Measurements from ENCODE around the gene CLGN. TPM values are rescaled to one million over a fixed set of nuclear protein-coding genes. Genes with fewer than 3 reads are reported as not detected.

Gene CLGN
- total RNA-seq, 1 experiment from 2014 or later: 2.9 TPM

GRCh38 chr4:140466146-140466545, 38.7 kb upstream of the CLGN start:
- Histone ChIP-seq H3T11ph (ENCODE audit: low read length) (no peak overlapping the region), H2AK5ac (ENCODE audit: insufficient read length, low read length) (no peak overlapping the region), H3K27me3 (ENCODE audit: insufficient read depth, low read length) (no peaks in the 10 kb centered on the region), H2BK15ac (ENCODE audit: low read depth, low read length) (no peak overlapping the region), H3K4me1 (ENCODE audit: insufficient read depth, low read length) (no peaks in the 10 kb centered on the region), H3K18ac (ENCODE audit: insufficient read length, low read depth, low read length) (no peak overlapping the region), H3K79me2 (ENCODE audit: insufficient read depth, low read length) (no peaks in the 10 kb centered on the region), H2BK20ac (ENCODE audit: low read depth, low read length, poor library complexity, severe bottlenecking) (no peak overlapping the region), H3K9me3 (ENCODE audit: control insufficient read depth, low read depth, low read length) (no peaks in the 10 kb centered on the region), H3K56ac (ENCODE audit: insufficient read length, low read depth, low read length) (no peak overlapping the region), H3K79me1 (ENCODE audit: insufficient read depth, low read depth, low read length, poor library complexity, severe bottlenecking) (no peaks in the 10 kb centered on the region), H3K9ac (ENCODE audit: extremely low read depth, insufficient read length, low read length) (no peak overlapping the region), H3K23ac (ENCODE audit: insufficient read length, low read depth, low read length) (no peak overlapping the region), H3K4me2 (ENCODE audit: insufficient read depth, insufficient read length, low read length) (no peak overlapping the region), H3K23me2 (ENCODE audit: insufficient read length, low read depth, low read length, poor library complexity, severe bottlenecking) (no peaks in the 10 kb centered on the region), H2BK5ac (ENCODE audit: insufficient read length, low read length) (no peak overlapping the region), H4K91ac (ENCODE audit: insufficient read length, low read depth, low read length) (no peak overlapping the region), H3K4ac (ENCODE audit: low read depth, low read length) (no peak overlapping the region), H2BK120ac (ENCODE audit: low read depth, low read length, poor library complexity, severe bottlenecking) (no peak overlapping the region), H3K27ac (ENCODE audit: insufficient read length, low read depth, low read length) (no peak overlapping the region), H2AFZ (ENCODE audit: low read length) (no peak overlapping the region), H3K14ac (ENCODE audit: insufficient read depth, low read length) (no peak overlapping the region), H2BK12ac (ENCODE audit: insufficient read length, low read depth, low read length) (no peak overlapping the region), H4K20me1 (ENCODE audit: control insufficient read depth, insufficient read depth, insufficient read length) (no peaks in the 10 kb centered on the region), H4K8ac (replicated peaks; ENCODE audit: insufficient read length, low read depth, low read length) (no peak overlapping the region), H4K5ac (ENCODE audit: insufficient read length, low read depth, low read length) (no peak overlapping the region)
- Mint-ChIP-seq H3K27me3 (ENCODE audit: low read depth) (peaks cover 2% of the 10 kb centered on the region), H3K4me1 (peaks cover 0 to 6% of the 10 kb centered on the region in 2 experiments; a peak in 2 of 4 replicates), H3K9me3 (no peaks in the 10 kb centered on the region), H3K27ac (no peak overlapping the region), H3K36me3 (ENCODE audit: insufficient read depth in 1 of 3, low read depth in 3 of 3) (no peaks in the 10 kb centered on the region), H3K4me3 (no peak overlapping the region)
- DNase-seq: no peak
- WGBS (ENCODE audit: extremely low coverage, insufficient read length, low lambda C conversion rate): no CpG with 5 or more reads among the region's 1 CpG
- TF ChIP-seq, protein P1, sequence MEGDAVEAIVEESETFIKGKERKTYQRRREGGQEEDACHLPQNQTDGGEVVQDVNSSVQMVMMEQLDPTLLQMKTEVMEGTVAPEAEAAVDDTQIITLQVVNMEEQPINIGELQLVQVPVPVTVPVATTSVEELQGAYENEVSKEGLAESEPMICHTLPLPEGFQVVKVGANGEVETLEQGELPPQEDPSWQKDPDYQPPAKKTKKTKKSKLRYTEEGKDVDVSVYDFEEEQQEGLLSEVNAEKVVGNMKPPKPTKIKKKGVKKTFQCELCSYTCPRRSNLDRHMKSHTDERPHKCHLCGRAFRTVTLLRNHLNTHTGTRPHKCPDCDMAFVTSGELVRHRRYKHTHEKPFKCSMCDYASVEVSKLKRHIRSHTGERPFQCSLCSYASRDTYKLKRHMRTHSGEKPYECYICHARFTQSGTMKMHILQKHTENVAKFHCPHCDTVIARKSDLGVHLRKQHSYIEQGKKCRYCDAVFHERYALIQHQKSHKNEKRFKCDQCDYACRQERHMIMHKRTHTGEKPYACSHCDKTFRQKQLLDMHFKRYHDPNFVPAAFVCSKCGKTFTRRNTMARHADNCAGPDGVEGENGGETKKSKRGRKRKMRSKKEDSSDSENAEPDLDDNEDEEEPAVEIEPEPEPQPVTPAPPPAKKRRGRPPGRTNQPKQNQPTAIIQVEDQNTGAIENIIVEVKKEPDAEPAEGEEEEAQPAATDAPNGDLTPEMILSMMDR (conservative IDR thresholded peaks at IDR 0.05): no peak

All from H9 (cell line).